Astrocyte of the cerebellum (primary cell): ENCODE measurements around the gene LIN9.
A peak's percentile ranks its signal among the peaks of the same experiment; 100 is the strongest.

ENCODE experiments used
- DNase-seq: peaks from one replicate; pipeline ENCODE4 v3.0.0-alpha.2; 2011; ENCODE audit warnings: low read depth
- H3K4me3 ChIP-seq: 2 replicates; pipeline ENCODE4 v1.5.1; 2011; ENCODE audit warnings: mild to moderate bottlenecking, low read depth, low read length, moderate library complexity
- CTCF ChIP-seq: IDR thresholded peaks from 2 replicates; pipeline ENCODE4 v1.5.1; 2012; ENCODE audit warnings: low read length, low read depth, moderate library complexity, mild to moderate bottlenecking; ENCODE audit errors: missing control alignments
- in situ Hi-C: cut with HindIII; loops from 2 replicates; pipeline ENCODE4 v1.10.0; 2017; ENCODE audit warnings: low sequenced_read_pairs

The LIN9 gene

GRCh38 chr1:226309398-226310244 is 657 bp upstream of the LIN9 start:
- TF ChIP-seq CTCF, result no peak
- DNase-seq, result no peak
- H3K4me3 ChIP-seq, result peak overlapping the region; percentile 98
- in situ Hi-C loops, result no loop called here

- peak overlapping the region; percentile 98 for H3K4me3 ChIP-seq
- DNase-seq, result no peak
- no peak for TF ChIP-seq CTCF
- in situ Hi-C loops, result no loop called here
Observed at GRCh38 chr1:226308166-226308722, 720 bp downstream of the LIN9 start.

GRCh38 chr1:226306425-226306824 is 2.5 kb downstream of the LIN9 start:
- in situ Hi-C loops, result no loop called here
- no peak overlapping the region for H3K4me3 ChIP-seq
- TF ChIP-seq CTCF, result no peak
- no peak for DNase-seq

- no peak for TF ChIP-seq CTCF
- DNase-seq, result no peak
- in situ Hi-C loops, result no loop called here
- no peak overlapping the region for H3K4me3 ChIP-seq
Observed at GRCh38 chr1:226305184-226305583, 3.8 kb downstream of the LIN9 start.

GRCh38 chr1:226304291-226304955 is 4.5 kb downstream of the LIN9 start:
- TF ChIP-seq CTCF, result no peak
- DNase-seq, result no peak
- no peak overlapping the region for H3K4me3 ChIP-seq
- in situ Hi-C loops, result loop anchor here (5.0 kb wide), 1 partner anchor 37 kb away; no protein-coding TSS in a partner anchor

GRCh38 chr1:226302731-226303130 is 6.2 kb downstream of the LIN9 start:
- no peak overlapping the region for H3K4me3 ChIP-seq
- no peak for TF ChIP-seq CTCF
- in situ Hi-C loops, result loop anchor here (5.0 kb wide), 1 partner anchor 35 kb away; no protein-coding TSS in a partner anchor
- DNase-seq, result no peak
